HL-60 (cell line): ENCODE measurements around the gene ANK3.

Source experiments
- DNase-seq, 2 experiments: peaks; one replicate each; pipeline ENCODE4 v3.0.0-alpha.2; 2010 to 2020; ENCODE audit warnings: low read depth in 1 of 2, low spot score in 1 of 2
- H3K27ac ChIP-seq: fragments of 250-450 bp; sonication (Bioruptor Pico); replicated peaks from 2 replicates; pipeline ENCODE4 v1.5.1; 2020; ENCODE audit warnings: mild to moderate bottlenecking, moderate library complexity
- H3K27me3 ChIP-seq: fragments of 250-450 bp; sonication (Bioruptor Pico); 2 replicates; pipeline ENCODE4 v1.5.1; 2021; ENCODE audit warnings: mild to moderate bottlenecking, moderate library complexity; ENCODE audit not compliant: insufficient read depth, poor library complexity, severe bottlenecking
- H3K4me3 ChIP-seq: replicated peaks from 2 replicates; pipeline ENCODE4 v1.5.1; 2011; ENCODE audit warnings: mild to moderate bottlenecking, control low read depth, low read length; ENCODE audit not compliant: insufficient read depth
- CTCF ChIP-seq: IDR thresholded peaks from one replicate; pipeline ENCODE4 v1.5.1; 2011; ENCODE audit warnings: low read length, control low read depth, inconsistent platforms; ENCODE audit not compliant: insufficient read depth
- GABPA ChIP-seq: IDR thresholded peaks from 2 replicates; pipeline ENCODE4 v1.6.1; 2012; ENCODE audit warnings: low read depth
- POLR2AphosphoS5 ChIP-seq: IDR thresholded peaks from 2 replicates; pipeline ENCODE4 v1.6.1; 2012; ENCODE audit warnings: low read depth
- REST ChIP-seq: IDR thresholded peaks from 2 replicates; pipeline ENCODE4 v1.6.1; 2012; ENCODE audit warnings: low read depth; ENCODE audit not compliant: insufficient replicate concordance
- SPI1 ChIP-seq: IDR thresholded peaks from 2 replicates; pipeline ENCODE4 v1.6.1; 2012; ENCODE audit warnings: low read depth, mild to moderate bottlenecking, borderline replicate concordance

ANK3 gene

GRCh38 chr10:60155943-60156683, 233.6 kb downstream of the ANK3 start:
- Histone ChIP-seq H3K27ac (no peak overlapping the region), H3K4me3 (no peak overlapping the region), H3K27me3 (no peaks in the 10 kb centered on the region)
- TF ChIP-seq CTCF (no peak), POLR2AphosphoS5 (no peak), GABPA (no peak), REST (no peak), SPI1 (no peak)
- no peak for DNase-seq

- Histone ChIP-seq H3K4me3 (no peak overlapping the region), H3K27ac (no peak overlapping the region), H3K27me3 (no peaks in the 10 kb centered on the region)
- no peak for DNase-seq
- TF ChIP-seq POLR2AphosphoS5: no peak
- no peak for TF ChIP-seq REST
- TF ChIP-seq CTCF: no peak
- no peak for TF ChIP-seq SPI1
- no peak for TF ChIP-seq GABPA
Observed at GRCh38 chr10:60155099-60155877, 234.4 kb downstream of the ANK3 start.

GRCh38 chr10:60149003-60149402, 240.7 kb downstream of the ANK3 start:
- no peak overlapping the region for H3K27ac ChIP-seq
- no peak for TF ChIP-seq CTCF
- no peak for TF ChIP-seq SPI1
- no peak for TF ChIP-seq REST
- no peak for TF ChIP-seq POLR2AphosphoS5
- TF ChIP-seq GABPA: no peak
- DNase-seq: no peak
- no peak overlapping the region for H3K4me3 ChIP-seq
- no peaks in the 10 kb centered on the region for H3K27me3 ChIP-seq
